ENCODE results near the gene USP9X.
"Not testable (repeated sequence)": the region's sequence is repeated elsewhere in the genome, so short reads cannot be mapped to it uniquely, and the experiment has no call there.

Gene USP9X

DNA sequence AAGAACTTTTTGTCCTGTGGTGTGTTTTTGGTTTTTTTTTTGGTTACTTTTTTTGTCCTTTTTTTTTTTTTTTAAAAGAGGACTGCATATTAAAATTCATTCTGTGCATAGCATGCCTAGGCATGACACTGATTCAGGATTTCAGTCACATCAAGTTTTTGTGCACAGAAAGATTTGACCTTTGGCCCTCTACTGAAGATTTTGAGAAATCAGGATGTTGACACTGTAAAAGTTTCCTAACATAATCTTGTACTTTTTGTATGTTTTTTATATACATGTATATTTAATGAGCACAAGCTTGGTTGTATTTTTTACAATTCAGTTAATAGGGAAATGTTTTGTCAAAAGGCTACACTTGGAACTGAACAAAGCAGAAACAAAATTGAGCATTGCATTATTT lies 148.7 kb downstream of the USP9X start:
- Histone ChIP-seq H3K36me3 (ENCODE audit: control insufficient read depth in 2 of 2, insufficient read depth in 1 of 2, low read length in 2 of 2) (peaks cover 50 to 52% of the 10 kb centered on the region in 2 experiments), H3K4me3 (ENCODE audit: low read depth, low read length) (no peak overlapping the region), H3K27ac (ENCODE audit: extremely low read depth, low read depth, low read length) (no peak overlapping the region), H3K4me1 (ENCODE audit: control insufficient read depth, insufficient read depth, low read length) (no peaks in the 10 kb centered on the region), H3K9me3 (ENCODE audit: control insufficient read depth, insufficient read depth, low read depth, low read length) (no peaks in the 10 kb centered on the region)
- peak; percentile 52; the same call in 1 of the 2 replicates for TF ChIP-seq PRDM6 (tag by site-specific recombination; IDR thresholded peaks at IDR 0.05)
- no peak for TF ChIP-seq SP2 (tag by site-specific recombination; IDR thresholded peaks at IDR 0.05)
- POLR2A ChIA-PET = no interaction called here
- CTCF ChIA-PET = interaction anchor here (0.6 to 1.6 kb wide), 2 partner anchors 53 to 182 kb away, joined by 3 to 6 read pairs; no protein-coding TSS in a partner anchor

- H3K27ac ChIP-seq (ENCODE audit: extremely low read depth, low read depth, low read length); H3K9me3 ChIP-seq (ENCODE audit: control insufficient read depth, insufficient read depth, low read depth, low read length); H3K4me3 ChIP-seq (ENCODE audit: low read depth, low read length); H3K4me1 ChIP-seq (ENCODE audit: control insufficient read depth, insufficient read depth, low read length); POLR2A ChIA-PET: not testable (repeated sequence)
- peaks cover 45 to 47% of the 10 kb centered on the region in 2 experiments for H3K36me3 ChIP-seq (ENCODE audit: control insufficient read depth in 2 of 2, insufficient read depth in 1 of 2, low read length in 2 of 2)
- CTCF ChIA-PET = interaction anchor here (1.6 kb wide), 1 partner anchor 53 kb away, joined by 3 read pairs; no protein-coding TSS in a partner anchor
Measured at GRCh38 chrX:41234471-41234870, 149.2 kb downstream of the USP9X start.

DNA sequence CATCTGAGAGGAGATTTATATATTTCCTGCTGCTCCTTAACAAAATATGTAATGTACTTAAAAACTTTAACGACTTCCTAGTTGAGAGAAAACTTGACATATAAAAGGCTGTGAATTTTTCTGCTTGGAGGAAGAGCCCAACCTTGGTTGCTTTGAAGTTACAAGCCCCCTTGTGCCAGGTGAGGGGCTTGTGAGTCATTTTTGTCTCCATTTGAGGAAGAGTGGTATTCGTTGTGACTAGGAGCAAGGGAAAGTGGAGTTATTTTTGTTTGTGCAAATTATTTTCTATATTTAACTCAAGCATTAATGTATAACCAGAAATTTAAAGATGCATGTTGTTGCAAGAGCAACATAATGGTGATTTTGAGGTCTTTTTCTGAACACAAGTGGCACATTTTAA lies 149.7 kb downstream of the USP9X start:
- no peaks in the 10 kb centered on the region for H3K9me3 ChIP-seq (ENCODE audit: control insufficient read depth, insufficient read depth, low read depth, low read length)
- no peak overlapping the region for H3K27ac ChIP-seq (ENCODE audit: extremely low read depth, low read depth, low read length)
- TF ChIP-seq, protein P1, sequence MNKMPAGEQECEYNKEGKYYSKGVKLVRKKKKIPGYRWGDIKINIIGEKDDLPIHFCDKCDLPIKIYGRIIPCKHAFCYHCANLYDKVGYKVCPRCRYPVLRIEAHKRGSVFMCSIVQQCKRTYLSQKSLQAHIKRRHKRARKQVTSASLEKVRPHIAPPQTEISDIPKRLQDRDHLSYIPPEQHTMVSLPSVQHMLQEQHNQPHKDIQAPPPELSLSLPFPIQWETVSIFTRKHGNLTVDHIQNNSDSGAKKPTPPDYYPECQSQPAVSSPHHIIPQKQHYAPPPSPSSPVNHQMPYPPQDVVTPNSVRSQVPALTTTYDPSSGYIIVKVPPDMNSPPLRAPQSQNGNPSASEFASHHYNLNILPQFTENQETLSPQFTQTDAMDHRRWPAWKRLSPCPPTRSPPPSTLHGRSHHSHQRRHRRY (tag by site-specific recombination; IDR thresholded peaks at IDR 0.05) = no peak
- TF ChIP-seq ZNF830 (tag by site-specific recombination; IDR thresholded peaks at IDR 0.05; ENCODE audit: low read depth) (no peak), HOXA7 (CRISPR knock-in tag; IDR thresholded peaks at IDR 0.05; ENCODE audit: borderline replicate concordance) (no peak), ZNF146 (tag by site-specific recombination; IDR thresholded peaks at IDR 0.05) (no peak), ZNF362 (tag by site-specific recombination; IDR thresholded peaks at IDR 0.05) (no peak), ZFP37 (tag by site-specific recombination; IDR thresholded peaks at IDR 0.05) (no peak), ZNF544 (tag by site-specific recombination; IDR thresholded peaks at IDR 0.05) (no peak), ZNF660 (tag by site-specific recombination; IDR thresholded peaks at IDR 0.05) (no peak), ZXDB (tag by site-specific recombination; IDR thresholded peaks at IDR 0.05) (no peak), ZNF174 (tag by site-specific recombination; IDR thresholded peaks at IDR 0.05) (no peak)
- ChIA-PET POLR2A (no interaction called here), CTCF (interaction anchor here (1.6 kb wide), 1 partner anchor 54 kb away, joined by 3 read pairs; no protein-coding TSS in a partner anchor)
- peaks cover 40 to 42% of the 10 kb centered on the region in 2 experiments for H3K36me3 ChIP-seq (ENCODE audit: control insufficient read depth in 2 of 2, insufficient read depth in 1 of 2, low read length in 2 of 2)
- no peaks in the 10 kb centered on the region for H3K4me1 ChIP-seq (ENCODE audit: control insufficient read depth, insufficient read depth, low read length)
- no peak overlapping the region for H3K4me3 ChIP-seq (ENCODE audit: low read depth, low read length)

DNA sequence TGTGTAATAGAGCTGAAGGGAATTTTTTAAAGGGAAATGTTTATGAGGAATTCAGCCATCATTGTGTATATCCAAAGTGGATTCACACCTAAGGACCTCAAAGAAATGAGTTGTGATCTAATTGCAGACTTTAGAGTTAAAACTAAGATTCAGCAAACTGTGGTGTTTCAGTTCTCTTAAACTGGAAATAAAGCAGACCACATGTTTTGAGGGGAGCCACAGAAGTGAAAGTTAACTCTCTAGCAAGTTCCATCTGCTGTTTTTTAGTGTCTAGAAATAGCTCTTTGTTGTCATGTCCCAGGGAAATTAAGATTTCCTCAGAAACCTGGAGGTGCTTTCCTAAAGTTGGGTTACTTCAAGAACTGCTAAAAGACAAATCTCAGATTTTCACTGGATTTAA lies 151.4 kb downstream of the USP9X start:
- no peak overlapping the region for H3K27ac ChIP-seq (ENCODE audit: extremely low read depth, low read depth, low read length)
- H3K9me3 ChIP-seq (ENCODE audit: control insufficient read depth, insufficient read depth, low read depth, low read length) = no peaks in the 10 kb centered on the region
- no peak overlapping the region for H3K4me3 ChIP-seq (ENCODE audit: low read depth, low read length)
- peaks cover 25% of the 10 kb centered on the region in 2 experiments for H3K36me3 ChIP-seq (ENCODE audit: control insufficient read depth in 2 of 2, insufficient read depth in 1 of 2, low read length in 2 of 2)
- POLR2A ChIA-PET = no interaction called here
- CTCF ChIA-PET = interaction anchor here (1.2 to 2.5 kb wide), 2 partner anchors 18 to 56 kb away, joined by 3 to 8 read pairs; no protein-coding TSS in a partner anchor
- H3K4me1 ChIP-seq (ENCODE audit: control insufficient read depth, insufficient read depth, low read length) = no peaks in the 10 kb centered on the region
- TF ChIP-seq, protein P2, sequence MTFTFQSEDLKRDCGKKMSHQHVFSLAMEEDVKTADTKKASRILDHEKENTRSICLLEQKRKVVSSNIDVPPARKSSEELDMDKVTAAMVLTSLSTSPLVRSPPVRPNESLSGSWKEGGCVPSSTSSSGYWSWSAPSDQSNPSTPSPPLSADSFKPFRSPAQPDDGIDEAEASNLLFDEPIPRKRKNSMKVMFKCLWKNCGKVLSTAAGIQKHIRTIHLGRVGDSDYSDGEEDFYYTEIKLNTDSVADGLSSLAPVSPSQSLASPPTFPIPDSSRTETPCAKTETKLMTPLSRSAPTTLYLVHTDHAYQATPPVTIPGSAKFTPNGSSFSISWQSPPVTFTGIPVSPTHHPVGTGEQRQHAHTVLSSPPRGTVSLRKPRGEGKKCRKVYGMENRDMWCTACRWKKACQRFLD (tag by site-specific recombination; IDR thresholded peaks at IDR 0.05) = no peak
- TF ChIP-seq ZNF404 (tag by site-specific recombination; IDR thresholded peaks at IDR 0.05) (no peak), ZNF473 (tag by site-specific recombination; IDR thresholded peaks at IDR 0.05) (no peak), TSHZ1 (tag by site-specific recombination; IDR thresholded peaks at IDR 0.05; ENCODE audit: borderline replicate concordance) (no peak), ZNF223 (tag by site-specific recombination; IDR thresholded peaks at IDR 0.05) (no peak), MZF1 (tag by site-specific recombination; IDR thresholded peaks at IDR 0.05; ENCODE audit: borderline replicate concordance) (no peak), BCL11B (tag by site-specific recombination; IDR thresholded peaks at IDR 0.05; ENCODE audit: low read depth) (no peak), ZNF558 (tag by site-specific recombination; IDR thresholded peaks at IDR 0.05) (no peak), ZNF544 (tag by site-specific recombination; IDR thresholded peaks at IDR 0.05) (no peak)
